T-helper 2 cell treated with Interferon-gamma antibody and Interleukin-4, amounts not matched to agents 5 μg/mL and 100 μg/mL, for 36 hours (primary cell): Measurements from ENCODE around the gene PCID2.

Source experiments
- DNase-seq: peaks from one replicate; pipeline ENCODE4 v3.0.0; 2021; ENCODE audit warnings: low spot score
- H3K27ac Mint-ChIP-seq: one replicate; pipeline ENCODE4 v1.8.0; 2021; ENCODE audit warnings: mild to moderate bottlenecking, mixed read lengths
- H3K27me3 Mint-ChIP-seq: one replicate; pipeline ENCODE4 v1.8.0; 2021; ENCODE audit warnings: low read depth, mixed read lengths
- H3K36me3 Mint-ChIP-seq: one replicate; pipeline ENCODE4 v1.8.0; 2021; ENCODE audit warnings: low read depth, mixed read lengths
- H3K4me1 Mint-ChIP-seq: one replicate; pipeline ENCODE4 v1.8.0; 2021; ENCODE audit warnings: low read depth, mixed read lengths
- H3K4me3 Mint-ChIP-seq: one replicate; pipeline ENCODE4 v1.8.0; 2022; ENCODE audit warnings: mild to moderate bottlenecking, moderate library complexity, mixed read lengths
- H3K9me3 Mint-ChIP-seq: one replicate; pipeline ENCODE4 v1.8.0; 2021; ENCODE audit warnings: mixed read lengths

The PCID2 gene

DNA sequence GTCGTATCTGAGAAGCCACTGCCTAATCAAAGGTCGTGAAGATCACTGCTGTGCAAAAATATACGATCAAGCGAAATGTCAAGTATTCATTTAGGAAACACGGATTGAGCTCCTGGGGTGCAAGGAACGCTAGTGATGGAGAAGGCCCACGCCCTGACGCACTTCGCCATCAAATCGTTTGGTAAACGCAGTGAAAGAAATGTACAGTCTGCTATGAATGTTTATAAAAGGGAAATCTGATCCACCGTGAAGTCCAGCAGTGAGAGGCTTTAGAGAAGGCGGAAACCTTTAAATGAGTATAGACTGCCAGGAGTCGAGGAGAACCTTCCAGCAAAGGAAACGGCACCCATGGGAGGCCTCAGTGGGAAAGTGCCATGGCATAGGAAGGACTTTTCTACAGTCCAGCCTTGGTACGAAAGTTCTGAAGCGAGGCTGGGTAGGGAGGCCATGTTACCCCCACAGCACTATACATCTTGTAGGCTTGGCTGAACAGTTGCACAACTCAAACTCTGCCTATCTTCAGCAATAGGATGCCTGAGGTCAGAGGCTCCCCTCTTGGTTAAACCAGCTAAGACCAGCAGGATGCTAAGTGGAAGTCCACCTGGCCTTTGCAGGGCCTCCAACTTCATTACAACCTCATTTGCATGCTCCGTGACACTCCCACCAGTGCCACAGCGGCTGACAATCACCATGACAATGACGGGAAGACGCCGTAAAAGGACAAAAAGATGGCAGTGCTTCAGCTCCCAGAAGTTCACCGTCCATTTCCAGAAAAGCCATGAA is 20.4 kb downstream of the PCID2 start:
- Mint-ChIP-seq H3K36me3 (peaks cover 56% of the 10 kb centered on the region), H3K9me3 (no peaks in the 10 kb centered on the region), H3K27ac (peak overlapping the region; percentile 12), H3K27me3 (no peaks in the 10 kb centered on the region), H3K4me3 (no peak overlapping the region), H3K4me1 (peaks cover 23% of the 10 kb centered on the region)
- DNase-seq: no peak

DNA sequence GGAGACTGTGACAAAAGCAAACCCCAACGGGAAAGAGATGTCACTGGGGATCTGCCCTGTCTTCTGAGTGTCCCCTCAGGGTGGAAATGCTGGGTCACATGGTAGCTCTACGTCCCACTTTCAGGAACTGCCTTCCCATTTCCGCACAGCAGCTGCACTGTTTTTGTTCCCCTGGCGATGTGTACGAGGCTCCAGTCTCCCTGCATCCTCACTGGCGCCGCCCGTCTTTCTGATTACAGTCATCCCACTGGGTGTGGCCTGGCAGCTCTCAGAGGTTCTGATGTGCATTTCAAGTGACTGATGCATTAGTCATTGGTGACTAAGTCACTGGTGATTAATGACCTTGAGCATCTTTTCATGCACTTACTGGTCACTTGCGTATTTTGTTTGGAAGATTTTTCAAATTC is 21.2 kb downstream of the PCID2 start:
- Mint-ChIP-seq H3K4me1 (peaks cover 23% of the 10 kb centered on the region), H3K27me3 (no peaks in the 10 kb centered on the region), H3K36me3 (peaks cover 55% of the 10 kb centered on the region), H3K4me3 (peak overlapping the region; percentile 12), H3K9me3 (no peaks in the 10 kb centered on the region), H3K27ac (peak overlapping the region; percentile 73)
- DNase-seq: peak; percentile 47

GRCh38 chr13:113186061-113186900 is 22.2 kb downstream of the PCID2 start:
- no peaks in the 10 kb centered on the region for H3K27me3 Mint-ChIP-seq
- H3K4me1 Mint-ChIP-seq: peaks cover 23% of the 10 kb centered on the region
- H3K4me3 Mint-ChIP-seq: peak overlapping the region; percentile 60
- H3K27ac Mint-ChIP-seq: peak overlapping the region; percentile 75
- peaks cover 57% of the 10 kb centered on the region for H3K36me3 Mint-ChIP-seq
- no peak for DNase-seq
- no peaks in the 10 kb centered on the region for H3K9me3 Mint-ChIP-seq

DNA sequence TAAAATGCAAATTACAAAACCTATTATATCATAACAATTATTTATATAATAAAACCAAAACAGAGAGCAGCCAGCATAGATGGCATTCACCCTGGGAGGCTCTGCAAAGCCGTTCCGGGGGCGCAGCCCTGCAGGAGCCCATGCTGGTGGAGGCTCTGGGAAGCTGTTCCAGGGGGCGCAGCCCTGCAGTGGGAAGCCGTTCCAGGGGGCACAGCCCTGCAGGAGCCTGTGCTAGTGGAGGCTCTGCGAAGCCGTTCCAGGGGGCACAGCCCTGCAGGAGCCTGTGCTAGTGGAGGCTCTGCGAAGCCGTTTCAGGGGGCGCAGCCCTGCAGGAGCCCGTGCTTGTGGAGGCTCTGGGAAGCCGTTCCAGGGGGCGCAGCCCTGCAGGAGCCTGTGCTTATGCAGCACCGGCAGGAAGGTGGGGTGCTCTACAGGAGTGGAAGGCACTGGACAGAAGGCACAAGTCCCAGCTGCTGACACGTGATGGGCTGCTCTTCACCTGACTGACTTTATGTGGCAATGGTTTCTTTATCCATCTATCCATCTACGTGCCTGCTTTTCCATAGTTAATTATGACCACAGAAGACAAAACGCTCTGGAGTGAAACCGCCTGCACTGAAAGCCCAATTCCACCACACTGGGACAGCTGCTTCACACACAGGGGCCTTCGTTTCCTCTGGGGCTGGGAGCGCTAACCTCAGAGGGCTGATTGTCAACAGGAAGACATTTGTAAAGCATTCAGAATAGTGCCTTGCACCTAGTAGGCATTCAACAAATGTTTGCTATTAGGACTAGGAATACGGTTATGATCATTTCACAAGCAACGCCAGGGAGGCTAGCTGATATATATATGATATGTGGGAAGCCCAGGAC is 23.7 kb downstream of the PCID2 start:
- DNase-seq: no peak
- Mint-ChIP-seq H3K27ac (peak overlapping the region; percentile 82), H3K4me1 (peaks cover 25% of the 10 kb centered on the region), H3K36me3 (peaks cover 56% of the 10 kb centered on the region), H3K27me3 (no peaks in the 10 kb centered on the region), H3K4me3 (peak overlapping the region; percentile 64), H3K9me3 (no peaks in the 10 kb centered on the region)

GRCh38 chr13:113183450-113184129 is 24.9 kb downstream of the PCID2 start:
- Mint-ChIP-seq H3K4me3 (no peak overlapping the region), H3K36me3 (peaks cover 57% of the 10 kb centered on the region), H3K27me3 (no peaks in the 10 kb centered on the region), H3K27ac (peak overlapping the region; percentile 26), H3K9me3 (no peaks in the 10 kb centered on the region), H3K4me1 (peaks cover 32% of the 10 kb centered on the region)
- DNase-seq: no peak

DNA sequence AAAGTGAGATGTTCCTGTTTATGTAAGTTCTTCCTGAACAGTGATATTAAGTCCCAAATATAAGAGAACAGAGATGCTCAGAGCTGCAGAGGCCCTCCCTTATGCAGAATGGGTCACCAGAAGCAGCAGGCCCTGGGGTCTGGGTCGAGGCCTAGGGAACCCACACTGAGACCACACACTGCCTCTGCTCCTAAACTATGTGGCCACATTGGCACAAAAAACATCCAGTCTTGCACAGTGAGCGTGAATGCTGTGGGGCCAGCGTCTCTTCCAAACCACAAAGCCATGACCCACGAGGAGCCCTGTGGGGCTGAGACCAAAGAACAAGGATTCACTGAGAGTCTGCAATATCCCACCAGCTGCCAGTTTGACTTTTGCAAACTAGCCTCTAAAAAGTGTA is 26.4 kb downstream of the PCID2 start:
- H3K27ac Mint-ChIP-seq: no peak overlapping the region
- peaks cover 31% of the 10 kb centered on the region for H3K4me1 Mint-ChIP-seq
- no peak overlapping the region for H3K4me3 Mint-ChIP-seq
- H3K27me3 Mint-ChIP-seq: no peaks in the 10 kb centered on the region
- H3K9me3 Mint-ChIP-seq: no peaks in the 10 kb centered on the region
- peaks cover 55% of the 10 kb centered on the region for H3K36me3 Mint-ChIP-seq
- DNase-seq: no peak

GRCh38 chr13:113179374-113180230 is 28.9 kb downstream of the PCID2 start:
- Mint-ChIP-seq H3K27ac (peak overlapping the region; percentile 65), H3K27me3 (no peaks in the 10 kb centered on the region)

DNA sequence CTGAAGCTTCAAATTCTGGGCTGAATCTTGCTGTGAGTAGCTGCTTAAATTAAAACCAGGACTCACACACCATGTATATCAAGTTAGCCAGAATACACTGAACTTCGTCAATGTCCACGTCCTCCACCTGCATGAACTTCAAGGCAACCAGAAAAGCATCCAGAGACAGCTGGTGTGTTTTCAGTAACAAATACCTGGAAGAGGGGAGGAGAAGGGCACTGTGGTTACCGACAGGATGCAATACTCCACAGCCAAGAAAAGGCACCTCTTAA is 29.6 kb downstream of the PCID2 start:
- Mint-ChIP-seq H3K4me1 (peaks cover 35% of the 10 kb centered on the region), H3K4me3 (no peak overlapping the region), H3K9me3 (no peaks in the 10 kb centered on the region), H3K36me3 (peaks cover 65% of the 10 kb centered on the region), H3K27ac (peak overlapping the region; percentile 75), H3K27me3 (no peaks in the 10 kb centered on the region)
- DNase-seq: no peak

More at GRCh38 chr13:113179374-113180230, 28.9 kb downstream of the PCID2 start:
- H3K4me1 Mint-ChIP-seq: peaks cover 32% of the 10 kb centered on the region
- no peak for DNase-seq
- peaks cover 60% of the 10 kb centered on the region for H3K36me3 Mint-ChIP-seq
- H3K4me3 Mint-ChIP-seq: peak overlapping the region; percentile 5
- H3K9me3 Mint-ChIP-seq: no peaks in the 10 kb centered on the region

DNA sequence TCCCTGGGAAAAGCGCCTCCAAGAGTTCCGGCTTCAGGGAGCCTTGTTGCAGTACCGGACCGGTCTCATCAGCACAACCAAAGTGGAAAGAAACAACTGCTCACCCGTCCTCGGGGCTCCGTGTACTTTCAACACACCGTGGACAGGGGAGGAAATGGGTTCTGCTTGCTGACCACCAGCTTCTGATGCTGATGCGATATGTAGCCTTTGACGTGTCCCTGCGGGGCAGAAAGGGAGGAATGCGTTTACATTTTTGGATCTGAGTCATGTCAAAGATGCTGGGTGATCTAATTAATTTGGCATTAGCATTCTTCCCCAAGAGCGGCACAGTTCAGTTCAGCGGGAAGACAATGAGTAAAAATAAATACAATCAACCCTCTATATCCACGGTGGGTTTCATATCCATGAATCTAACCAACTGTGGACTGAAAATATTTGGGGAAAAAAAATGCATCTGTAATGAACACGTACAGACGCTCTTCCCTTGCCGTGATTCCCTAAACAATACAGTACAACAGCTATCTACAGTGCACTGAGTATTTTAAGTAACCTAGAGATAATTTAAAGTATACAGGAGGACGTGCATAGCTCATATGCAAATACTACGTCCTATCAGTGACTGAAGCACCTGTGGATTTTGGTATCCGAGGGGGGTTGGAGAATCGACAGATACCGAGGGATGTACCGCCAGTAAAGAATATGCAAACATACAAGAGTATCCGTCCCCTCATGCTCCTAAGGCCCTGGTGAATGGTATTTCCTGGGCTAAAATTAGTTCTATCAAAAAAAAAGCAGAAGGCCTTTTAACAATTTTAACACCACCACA is 30.2 kb downstream of the PCID2 start:
- no peak for DNase-seq
- peaks cover 62% of the 10 kb centered on the region for H3K36me3 Mint-ChIP-seq
- no peaks in the 10 kb centered on the region for H3K9me3 Mint-ChIP-seq
- no peaks in the 10 kb centered on the region for H3K27me3 Mint-ChIP-seq
- H3K4me1 Mint-ChIP-seq: peaks cover 35% of the 10 kb centered on the region
- peak overlapping the region; percentile 75 for H3K27ac Mint-ChIP-seq
- no peak overlapping the region for H3K4me3 Mint-ChIP-seq

GRCh38 chr13:113176822-113177221 is 31.6 kb downstream of the PCID2 start:
- Mint-ChIP-seq H3K9me3 (no peaks in the 10 kb centered on the region), H3K4me1 (peaks cover 40% of the 10 kb centered on the region), H3K4me3 (no peak overlapping the region), H3K27me3 (no peaks in the 10 kb centered on the region), H3K27ac (peak overlapping the region; percentile 93), H3K36me3 (peaks cover 66% of the 10 kb centered on the region)
- DNase-seq: no peak

GRCh38 chr13:113176280-113176679 is 32.2 kb downstream of the PCID2 start:
- Mint-ChIP-seq H3K4me1 (peaks cover 42% of the 10 kb centered on the region), H3K27me3 (no peaks in the 10 kb centered on the region), H3K27ac (peak overlapping the region; percentile 93), H3K9me3 (no peaks in the 10 kb centered on the region), H3K4me3 (peak overlapping the region; percentile 71), H3K36me3 (peaks cover 68% of the 10 kb centered on the region)
- no peak for DNase-seq

GRCh38 chr13:113172419-113172926 is 36.0 kb downstream of the PCID2 start:
- no peak for DNase-seq
- peak overlapping the region; percentile 15 for H3K27ac Mint-ChIP-seq
- H3K36me3 Mint-ChIP-seq: peaks cover 61% of the 10 kb centered on the region
- H3K4me1 Mint-ChIP-seq: peaks cover 31% of the 10 kb centered on the region
- H3K4me3 Mint-ChIP-seq: no peak overlapping the region
- no peaks in the 10 kb centered on the region for H3K9me3 Mint-ChIP-seq
- no peaks in the 10 kb centered on the region for H3K27me3 Mint-ChIP-seq
